Gastrocnemius medialis (tissue), 4 donors: ENCODE measurements around the gene ZC2HC1B. TPM values are rescaled to one million over a fixed set of nuclear protein-coding genes. Genes with fewer than 3 reads are reported as not detected.

ENCODE experiments used
- ATAC-seq, 2 donors: fragments of 150-250 bp; one replicate each; pipeline ENCODE4 v1.9.1; 2016
- DNase-seq, 2 donors: peaks; one replicate each; pipeline ENCODE4 v3.0.0-alpha.2; 2019
- H3K27ac ChIP-seq, 4 donors: fragments of 200-600 bp; sonication (generic); 1 replicate in 1 of 4; 2 replicates in 3 of 4; pipeline ENCODE4 v1.5.1; 2016 to 2018; ENCODE audit warnings: mild to moderate bottlenecking in 2 of 4, moderate library complexity in 1 of 4
- H3K27me3 ChIP-seq, 3 donors: fragments of 200-600 bp; sonication (generic) in 2 of 3; 1 replicate in 1 of 3; 2 replicates in 2 of 3; pipeline versions ENCODE4 v1.5.1 to v1.6.0; 2016 to 2019; ENCODE audit warnings: mild to moderate bottlenecking in 1 of 3, moderate library complexity in 1 of 3
- H3K36me3 ChIP-seq, 2 donors: fragments of 200-600 bp; sonication (generic) in 1 of 2; one replicate each; pipeline ENCODE4 v1.5.1; 2017 to 2018
- H3K4me1 ChIP-seq, 2 donors: fragments of 200-600 bp; sonication (generic) in 1 of 2; one replicate each; pipeline ENCODE4 v1.5.1; 2016 to 2017; ENCODE audit warnings: mild to moderate bottlenecking in 2 of 2
- H3K4me3 ChIP-seq, 4 donors: fragments of 200-600 bp; sonication (generic) in 3 of 4; 1 replicate in 1 of 4; 2 replicates in 3 of 4; pipeline ENCODE4 v1.5.1; 2016 to 2019; ENCODE audit warnings: mild to moderate bottlenecking in 2 of 4
- H3K9me3 ChIP-seq, 3 donors: fragments of 200-600 bp; sonication (generic) in 2 of 3; 1 replicate in 1 of 3; 2 replicates in 2 of 3; pipeline ENCODE4 v1.5.1; 2016 to 2019
- POLR2A ChIP-seq, 2 donors: fragments of 450-650 bp; IDR thresholded peaks; one replicate each; pipeline ENCODE4 v1.6.1; 2017; ENCODE audit warnings: antibody characterized with exemption in 2 of 2, mild to moderate bottlenecking in 2 of 2, moderate library complexity in 2 of 2
- in situ Hi-C, 4 donors: fragments of 200-750 bp; cut with MboI; loops; one replicate each; pipeline versions ENCODE4 v1.15.0 to v1.8.0; 2017; ENCODE audit warnings: low sequenced_read_pairs in 4 of 4
- intact Hi-C: fragments of 100-400 bp; cut with DNase I; formaldehyde crosslinking; loops from one replicate; pipeline ENCODE4 v1.15.1; 2023; ENCODE audit warnings: low total_unique reads
- total RNA-seq, 4 donors: library from RNA; depleted of rRNA; stranded (reverse); fragments of >200 nt; gene quantifications; one replicate each; pipeline versions ENCODE4 v1.1.0 to v1.2.3, GENCODE V29; 2016
- TF ChIP-seq, protein P1 (sequence below), 5 experiments: fragments of 450-650 bp in 3 of 5; fragments of 200-600 bp in 2 of 5; sonication (generic) in 2 of 5; IDR thresholded peaks in 4 of 5; conservative IDR thresholded peaks in 1 of 5; 1 replicate in 4 of 5; 2 replicates in 1 of 5; pipeline ENCODE4 v1.5.1; 2016 to 2019; ENCODE audit warnings: antibody characterized with exemption in 5 of 5, mild to moderate bottlenecking in 3 of 5, moderate library complexity in 3 of 5

ZC2HC1B gene
- total RNA-seq, 4 donors from 2014 or later, result not detected

DNA sequence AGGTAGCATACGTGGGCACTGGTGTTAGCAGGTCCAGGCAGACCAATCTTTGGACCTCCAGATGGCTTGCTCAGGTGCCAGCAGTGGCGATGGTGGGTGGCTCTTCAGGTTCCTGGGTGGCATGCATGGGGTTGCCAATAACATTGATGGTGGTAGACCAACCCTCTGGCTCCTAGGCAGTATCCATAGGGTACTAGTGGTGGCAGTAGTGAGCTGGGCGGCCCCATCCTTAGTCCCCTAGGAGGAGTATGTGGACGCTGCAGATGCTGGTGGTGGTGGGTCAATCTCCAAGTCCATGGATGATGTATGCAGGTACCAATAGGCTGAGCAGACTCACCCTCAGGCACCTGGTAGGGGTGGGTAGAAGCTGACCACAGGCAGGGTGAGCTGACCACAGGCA lies 70.6 kb downstream of the ZC2HC1B start:
- intact Hi-C loops, result no loop called here

DNA sequence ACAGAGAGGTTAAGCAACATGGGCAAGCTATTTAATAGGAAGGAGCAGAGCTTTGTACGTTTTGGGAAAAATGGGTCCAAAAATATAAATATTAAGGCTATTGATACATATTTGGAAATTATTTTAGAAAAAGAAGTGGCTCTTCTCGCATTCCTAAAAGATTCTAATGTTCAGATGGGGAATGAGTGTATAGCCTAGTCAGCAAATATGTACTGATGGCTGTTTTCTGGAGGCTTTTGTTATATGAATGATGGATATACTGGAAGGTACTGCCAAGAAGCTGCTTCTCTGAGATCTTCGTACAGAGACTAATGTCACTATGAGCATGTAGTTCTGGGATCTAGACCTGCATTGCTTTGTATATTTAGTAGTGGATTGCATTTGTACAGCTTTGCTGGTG lies 72.1 kb downstream of the ZC2HC1B start:
- intact Hi-C loops, result no loop called here
- no peak for ATAC-seq
- Histone ChIP-seq H3K4me1 (no peaks in the 10 kb centered on the region), H3K9me3 (no peaks in the 10 kb centered on the region), H3K36me3 (no peaks in the 10 kb centered on the region), H3K27me3 (no peaks in the 10 kb centered on the region), H3K27ac (no peak overlapping the region), H3K4me3 (no peak overlapping the region)
- in situ Hi-C loops, result loop anchor here in 1 of 4 donors (10.0 kb wide), 1 partner anchor 78 kb away; no protein-coding TSS in a partner anchor
- no peak for DNase-seq
- TF ChIP-seq, protein P1, sequence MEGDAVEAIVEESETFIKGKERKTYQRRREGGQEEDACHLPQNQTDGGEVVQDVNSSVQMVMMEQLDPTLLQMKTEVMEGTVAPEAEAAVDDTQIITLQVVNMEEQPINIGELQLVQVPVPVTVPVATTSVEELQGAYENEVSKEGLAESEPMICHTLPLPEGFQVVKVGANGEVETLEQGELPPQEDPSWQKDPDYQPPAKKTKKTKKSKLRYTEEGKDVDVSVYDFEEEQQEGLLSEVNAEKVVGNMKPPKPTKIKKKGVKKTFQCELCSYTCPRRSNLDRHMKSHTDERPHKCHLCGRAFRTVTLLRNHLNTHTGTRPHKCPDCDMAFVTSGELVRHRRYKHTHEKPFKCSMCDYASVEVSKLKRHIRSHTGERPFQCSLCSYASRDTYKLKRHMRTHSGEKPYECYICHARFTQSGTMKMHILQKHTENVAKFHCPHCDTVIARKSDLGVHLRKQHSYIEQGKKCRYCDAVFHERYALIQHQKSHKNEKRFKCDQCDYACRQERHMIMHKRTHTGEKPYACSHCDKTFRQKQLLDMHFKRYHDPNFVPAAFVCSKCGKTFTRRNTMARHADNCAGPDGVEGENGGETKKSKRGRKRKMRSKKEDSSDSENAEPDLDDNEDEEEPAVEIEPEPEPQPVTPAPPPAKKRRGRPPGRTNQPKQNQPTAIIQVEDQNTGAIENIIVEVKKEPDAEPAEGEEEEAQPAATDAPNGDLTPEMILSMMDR (IDR thresholded peaks at IDR 0.05 in 4 of 5, conservative IDR thresholded peaks at IDR 0.05 in 1 of 5), result no peak
- no peak for TF ChIP-seq POLR2A (IDR thresholded peaks at IDR 0.05)

More for the DNA sequence above, 70.6 kb downstream of the ZC2HC1B start:
- H3K27ac ChIP-seq, result no peak overlapping the region
- no peak for TF ChIP-seq POLR2A (IDR thresholded peaks at IDR 0.05)
- TF ChIP-seq, protein P1 (IDR thresholded peaks at IDR 0.05 in 4 of 5, conservative IDR thresholded peaks at IDR 0.05 in 1 of 5), result no peak
- no peak for ATAC-seq
- no peaks in the 10 kb centered on the region for H3K36me3 ChIP-seq
- H3K27me3 ChIP-seq, result no peaks in the 10 kb centered on the region
- in situ Hi-C loops, result loop anchor here in 1 of 4 donors (10.0 kb wide), 1 partner anchor 80 kb away; no protein-coding TSS in a partner anchor
- H3K9me3 ChIP-seq, result no peaks in the 10 kb centered on the region
- DNase-seq, result no peak
- no peak overlapping the region for H3K4me3 ChIP-seq
- no peaks in the 10 kb centered on the region for H3K4me1 ChIP-seq

DNA sequence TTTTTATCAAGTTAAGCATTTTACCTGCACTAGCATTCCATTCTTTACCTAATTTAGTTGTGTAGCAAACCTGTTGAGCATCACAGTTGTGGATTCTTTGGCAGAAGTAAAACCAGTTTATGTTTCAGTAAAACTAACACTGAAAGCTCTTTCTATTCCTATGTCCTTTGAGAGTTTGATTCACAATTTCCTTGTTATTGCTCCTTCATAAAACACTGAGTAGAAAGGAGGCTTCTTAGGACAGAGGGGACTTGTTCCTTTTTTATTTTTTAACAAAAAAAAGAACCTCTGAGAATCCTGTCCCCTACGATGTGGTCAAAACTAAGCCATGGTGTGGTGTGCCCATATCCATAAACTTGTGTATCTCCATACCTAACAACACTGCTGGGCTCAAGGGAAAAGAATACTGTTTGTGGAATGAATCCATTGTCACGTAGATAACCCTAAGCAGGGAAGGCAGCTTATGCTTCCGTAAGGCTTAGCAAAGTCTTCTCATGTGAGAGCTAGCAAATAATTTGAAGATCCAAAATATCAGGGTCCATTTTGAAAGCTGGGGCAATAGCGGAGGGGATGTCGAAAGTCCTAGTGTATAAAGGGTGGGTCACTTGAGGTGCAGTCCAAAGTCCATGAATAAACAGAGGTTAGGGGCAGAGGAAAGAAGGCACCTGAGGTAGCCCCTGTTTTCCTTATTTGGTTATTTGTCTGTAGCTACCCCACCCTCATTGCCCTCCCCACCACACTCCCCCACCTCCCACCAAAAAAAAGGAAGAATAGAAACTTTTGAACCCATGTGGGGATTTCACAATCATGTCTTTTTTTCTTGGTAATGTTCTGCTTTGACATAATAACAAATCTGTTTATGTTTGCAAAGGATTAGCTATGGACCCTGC lies 72.7 kb downstream of the ZC2HC1B start:
- in situ Hi-C loops, result loop anchor here in 1 of 4 donors (10.0 kb wide), 1 partner anchor 78 kb away; no protein-coding TSS in a partner anchor
- no peak overlapping the region for H3K27ac ChIP-seq
- TF ChIP-seq, protein P1 (IDR thresholded peaks at IDR 0.05 in 4 of 5, conservative IDR thresholded peaks at IDR 0.05 in 1 of 5), result no peak
- no peak for TF ChIP-seq POLR2A (IDR thresholded peaks at IDR 0.05)

DNA sequence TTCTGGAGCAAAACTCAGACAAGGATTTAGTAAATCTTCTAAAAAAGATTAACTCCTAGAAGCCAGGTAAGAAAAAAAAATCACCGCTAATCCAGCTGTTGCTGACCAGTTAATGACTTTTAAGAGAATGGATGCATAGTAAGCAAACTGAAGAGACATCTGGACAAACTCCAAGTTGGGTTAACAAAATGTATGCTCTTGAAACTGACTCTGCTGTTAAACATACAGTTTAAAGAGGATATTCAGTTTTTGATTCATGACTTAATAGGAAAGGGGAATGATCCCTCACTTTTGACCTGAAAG lies 73.3 kb downstream of the ZC2HC1B start:
- Histone ChIP-seq H3K4me1 (no peaks in the 10 kb centered on the region), H3K9me3 (no peaks in the 10 kb centered on the region), H3K27ac (no peak overlapping the region), H3K36me3 (no peaks in the 10 kb centered on the region), H3K27me3 (no peaks in the 10 kb centered on the region), H3K4me3 (no peak overlapping the region)
- intact Hi-C loops, result no loop called here
- no peak for DNase-seq
- TF ChIP-seq POLR2A (IDR thresholded peaks at IDR 0.05), result no peak
- TF ChIP-seq, protein P1 (IDR thresholded peaks at IDR 0.05 in 4 of 5, conservative IDR thresholded peaks at IDR 0.05 in 1 of 5), result no peak
- in situ Hi-C loops, result loop anchor here in 1 of 4 donors (10.0 kb wide), 1 partner anchor 77 kb away; no protein-coding TSS in a partner anchor
- no peak for ATAC-seq

More for the DNA sequence above, 72.7 kb downstream of the ZC2HC1B start:
- DNase-seq (no peak), ATAC-seq (no peak)
- H3K4me1 ChIP-seq, result no peaks in the 10 kb centered on the region
- H3K27me3 ChIP-seq, result no peaks in the 10 kb centered on the region
- no peaks in the 10 kb centered on the region for H3K36me3 ChIP-seq
- intact Hi-C loops, result no loop called here
- H3K9me3 ChIP-seq, result no peaks in the 10 kb centered on the region
- H3K4me3 ChIP-seq, result no peak overlapping the region
